AG10803 (cell line): Measurements from ENCODE around the gene LRRC46.

Experiments
- DNase-seq: peaks from one replicate; pipeline ENCODE4 v3.0.0; 2010; ENCODE audit warnings: low read depth
- H3K4me3 ChIP-seq: 2 replicates; pipeline ENCODE4 v1.5.1; 2011; ENCODE audit warnings: mild to moderate bottlenecking, low read length, control low read depth
- TF ChIP-seq, protein P1 (sequence below): conservative IDR thresholded peaks from 2 replicates; pipeline ENCODE4 v1.5.1; 2011; ENCODE audit warnings: mild to moderate bottlenecking, low read length, control low read depth, inconsistent platforms

Gene LRRC46

DNA sequence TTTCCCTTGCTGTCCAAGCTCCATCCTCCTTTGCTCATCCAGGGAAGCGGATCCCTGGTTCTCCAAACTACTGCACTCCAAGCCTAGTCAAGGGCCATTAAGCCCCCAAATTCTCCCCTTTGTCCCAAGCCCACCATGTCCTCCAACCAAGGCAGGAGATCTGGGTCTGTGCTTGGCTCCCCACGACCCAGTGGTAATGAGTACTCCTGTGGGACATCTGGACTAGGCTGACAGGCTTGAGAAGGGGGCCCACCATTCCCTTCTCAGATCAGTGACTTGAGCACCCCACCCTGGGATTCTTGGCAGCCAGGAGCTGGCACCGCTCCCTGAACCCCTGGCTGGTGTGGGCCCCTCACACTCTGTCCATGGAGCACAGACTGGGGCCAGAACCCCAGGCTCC is 27.0 kb upstream of the LRRC46 start:
- TF ChIP-seq, protein P1, sequence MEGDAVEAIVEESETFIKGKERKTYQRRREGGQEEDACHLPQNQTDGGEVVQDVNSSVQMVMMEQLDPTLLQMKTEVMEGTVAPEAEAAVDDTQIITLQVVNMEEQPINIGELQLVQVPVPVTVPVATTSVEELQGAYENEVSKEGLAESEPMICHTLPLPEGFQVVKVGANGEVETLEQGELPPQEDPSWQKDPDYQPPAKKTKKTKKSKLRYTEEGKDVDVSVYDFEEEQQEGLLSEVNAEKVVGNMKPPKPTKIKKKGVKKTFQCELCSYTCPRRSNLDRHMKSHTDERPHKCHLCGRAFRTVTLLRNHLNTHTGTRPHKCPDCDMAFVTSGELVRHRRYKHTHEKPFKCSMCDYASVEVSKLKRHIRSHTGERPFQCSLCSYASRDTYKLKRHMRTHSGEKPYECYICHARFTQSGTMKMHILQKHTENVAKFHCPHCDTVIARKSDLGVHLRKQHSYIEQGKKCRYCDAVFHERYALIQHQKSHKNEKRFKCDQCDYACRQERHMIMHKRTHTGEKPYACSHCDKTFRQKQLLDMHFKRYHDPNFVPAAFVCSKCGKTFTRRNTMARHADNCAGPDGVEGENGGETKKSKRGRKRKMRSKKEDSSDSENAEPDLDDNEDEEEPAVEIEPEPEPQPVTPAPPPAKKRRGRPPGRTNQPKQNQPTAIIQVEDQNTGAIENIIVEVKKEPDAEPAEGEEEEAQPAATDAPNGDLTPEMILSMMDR = no peak
- H3K4me3 ChIP-seq = no peak overlapping the region

DNA sequence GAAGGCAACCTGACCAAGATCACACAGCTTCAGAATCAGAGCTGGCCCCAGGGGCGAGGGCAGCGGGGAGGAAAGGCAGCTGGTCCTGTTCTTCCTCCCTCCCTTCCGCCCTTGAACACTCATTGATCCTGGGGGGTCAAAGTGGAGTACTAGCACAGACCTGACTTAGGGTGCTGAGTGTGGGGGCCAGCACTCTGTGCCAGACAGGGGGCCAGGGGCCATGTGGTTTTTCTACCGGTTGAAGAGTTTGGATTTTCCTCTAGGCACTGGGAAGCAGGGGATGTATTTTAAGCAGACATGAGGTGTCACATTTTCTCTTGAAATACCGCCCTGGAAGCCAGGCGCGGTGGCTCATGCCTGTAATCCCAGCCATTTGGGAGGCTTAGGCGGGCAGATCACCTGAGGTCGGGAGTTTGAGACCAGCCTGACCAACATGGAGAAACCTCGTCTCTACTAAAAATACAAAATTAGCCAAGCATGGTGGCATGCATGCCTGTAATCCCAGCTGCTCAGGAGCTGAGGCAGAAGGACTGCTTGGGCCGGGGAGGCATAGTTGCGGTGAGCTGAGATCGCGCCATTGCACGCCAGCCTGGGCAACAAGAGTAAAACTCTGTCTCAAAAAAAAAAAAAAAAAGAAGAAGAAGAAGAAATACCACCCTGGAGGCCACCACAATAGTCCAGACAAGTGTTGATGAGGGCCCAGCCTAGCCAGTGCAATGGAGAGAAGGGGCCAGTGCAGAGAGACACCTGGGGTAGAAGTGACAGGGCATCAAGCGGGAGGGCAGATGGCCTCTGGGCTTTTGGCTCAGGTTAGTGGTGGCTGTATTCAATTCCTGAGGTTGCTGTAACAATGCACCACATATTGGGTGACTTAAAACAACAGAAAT is 25.2 kb upstream of the LRRC46 start:
- DNase-seq = no peak
- TF ChIP-seq, protein P1 = no peak
- no peak overlapping the region for H3K4me3 ChIP-seq

More for the DNA sequence above, 27.0 kb upstream of the LRRC46 start:
- no peak for DNase-seq

DNA sequence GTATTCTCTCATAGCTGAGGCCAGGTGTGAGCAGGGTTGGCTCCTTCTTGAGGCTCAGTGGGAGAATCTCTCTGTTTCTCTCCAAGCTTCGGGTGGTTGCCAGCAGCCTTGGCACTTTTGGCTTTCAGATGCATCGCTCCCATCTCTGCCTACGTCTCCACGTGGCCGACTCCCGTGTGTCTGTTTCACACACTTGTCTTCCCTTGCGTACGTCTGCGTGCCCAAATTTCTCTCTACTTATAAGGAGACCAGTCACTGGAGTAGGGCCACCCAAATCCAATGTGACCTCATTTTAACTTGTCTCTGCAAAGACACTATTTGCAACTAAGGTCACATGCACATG is 24.6 kb upstream of the LRRC46 start:
- TF ChIP-seq, protein P1 = no peak
- DNase-seq = no peak
- no peak overlapping the region for H3K4me3 ChIP-seq

DNA sequence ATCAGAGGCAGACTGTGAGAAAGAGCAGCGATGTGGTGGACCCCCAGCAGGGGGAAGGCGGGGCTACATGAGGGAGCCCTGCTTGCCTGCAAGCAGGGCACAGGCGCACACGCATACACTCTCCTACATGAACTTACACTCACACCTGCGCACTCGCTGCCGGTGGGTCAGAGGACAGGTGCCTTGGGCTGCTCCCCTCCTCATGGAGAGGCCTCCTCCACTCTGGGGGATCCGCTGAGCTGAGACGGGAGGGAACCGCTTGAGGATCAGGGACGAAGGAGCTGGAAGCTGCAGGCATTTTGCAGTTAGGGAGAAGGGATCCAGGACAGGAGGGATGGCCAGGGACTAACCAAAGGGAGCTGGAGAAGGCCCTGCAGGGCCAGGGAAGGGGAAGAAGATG is 24.0 kb upstream of the LRRC46 start:
- DNase-seq = no peak
- TF ChIP-seq, protein P1 = no peak
- H3K4me3 ChIP-seq = no peak overlapping the region

DNA sequence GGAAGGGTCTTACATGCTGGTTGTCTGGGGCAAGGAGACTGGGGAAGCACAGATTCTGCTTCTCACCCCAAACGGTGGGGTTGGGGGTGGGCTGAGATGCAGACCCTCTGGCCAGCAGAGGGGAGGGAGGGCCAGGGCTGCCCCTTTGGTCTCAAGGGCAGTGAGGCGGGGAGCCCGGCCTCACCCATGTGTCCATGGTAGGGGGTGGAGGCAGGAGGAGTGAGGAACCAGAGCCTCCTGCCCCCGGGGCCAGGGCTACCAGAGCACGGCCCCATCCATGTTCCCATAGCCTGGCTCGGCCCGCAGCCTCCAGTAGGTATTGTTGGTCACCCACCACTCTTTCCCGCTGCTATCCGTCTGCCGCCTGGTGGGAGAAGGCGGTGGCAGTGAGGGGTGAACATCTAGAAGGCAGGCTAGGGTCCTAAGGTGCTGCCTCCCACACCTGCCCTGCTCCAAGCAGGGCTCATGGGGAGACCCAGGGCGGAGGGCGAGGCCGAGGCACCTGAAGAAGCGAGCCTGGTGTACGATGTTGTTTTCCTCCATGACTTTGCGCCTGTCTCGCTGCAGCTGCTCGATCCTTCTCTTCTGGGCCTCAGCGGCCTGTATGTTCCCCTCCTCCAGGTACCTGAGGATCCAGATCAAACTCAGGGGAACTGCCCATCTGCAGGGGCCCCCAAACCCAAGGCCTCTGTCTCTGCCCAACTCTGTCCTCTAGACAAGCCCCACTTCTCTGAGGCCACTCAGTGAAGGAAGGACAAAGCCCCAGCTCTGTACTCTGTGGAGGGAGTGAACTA is 23.2 kb upstream of the LRRC46 start:
- DNase-seq = no peak
- H3K4me3 ChIP-seq = no peak overlapping the region
- TF ChIP-seq, protein P1 = no peak

DNA sequence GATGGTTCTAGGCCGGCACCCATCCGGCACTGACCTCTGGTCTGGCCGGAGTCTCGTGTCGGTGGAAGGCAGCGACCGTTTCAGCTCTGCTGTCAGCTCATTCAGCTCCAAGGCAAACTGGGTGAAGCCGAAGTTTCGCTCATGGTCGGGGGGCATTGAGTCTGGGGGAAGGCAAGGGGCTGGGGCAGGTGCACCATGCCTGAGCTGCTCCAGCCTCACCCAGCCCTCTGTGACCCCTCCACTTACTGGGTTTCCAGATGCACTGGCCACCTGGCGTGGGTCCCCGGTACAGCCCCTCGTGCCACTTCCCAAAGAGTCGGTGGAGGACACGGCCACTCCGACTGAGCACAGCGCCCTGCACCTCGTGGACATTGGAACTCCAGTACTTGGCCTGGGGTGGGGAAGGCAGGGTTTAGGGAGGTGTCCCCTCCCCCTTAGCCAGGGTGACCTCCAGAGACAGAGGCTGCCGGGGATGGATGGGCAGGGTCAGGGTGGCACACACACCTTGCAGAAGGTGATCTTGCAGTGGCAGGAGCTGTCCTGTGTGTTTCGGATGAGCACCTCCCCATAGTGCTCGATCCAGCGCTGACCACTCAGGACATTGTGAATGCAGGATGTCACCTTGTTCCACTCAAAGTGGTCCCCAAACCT is 22.5 kb upstream of the LRRC46 start:
- H3K4me3 ChIP-seq = no peak overlapping the region
- DNase-seq = no peak
- TF ChIP-seq, protein P1 = no peak
